Measurements from ENCODE around the gene FAM8A1.

GRCh38 chr6:17596085-17596484 is 4.0 kb upstream of the FAM8A1 start:
- TF ChIP-seq CTCF (IDR thresholded peaks at IDR 0.05 in 8 of 11, conservative IDR thresholded peaks at IDR 0.05 in 3 of 11): no peak
- TF ChIP-seq POLR2A (IDR thresholded peaks at IDR 0.05): no peak
